K562 (cell line): ENCODE data around the gene KIR2DL3. TPM values are rescaled to one million over a fixed set of nuclear protein-coding genes. Genes with fewer than 3 reads are reported as not detected.
"Not testable (repeated sequence)": the region's sequence is repeated elsewhere in the genome, so short reads cannot be mapped to it uniquely, and the experiment has no call there.

Experiments used
- ATAC-seq: fragments of 200-7000 bp; cut with Tn5 transposase; 3 replicates; pipeline ENCODE4 v1.9.1; 2020; ENCODE audit warnings: moderate library complexity
- BruUV-seq: library from RNA; stranded (reverse); fragments of 400-500 nt; replicated peaks from 2 replicates; lab custom pipeline; 2021; lab: Mats Ljungman, UMichigan
- CTCF ChIA-PET: fragments of 300-600 bp; formaldehyde crosslinking; extraction: SDS; loops from one replicate; lab custom pipeline; 2021; ENCODE audit warnings: low intra/inter-chr PET ratio; lab: Yijun Ruan, JAX
- POLR2A ChIA-PET: fragments of 300-600, 350-650 bp; sonication (Branson Sonifier 250); formaldehyde crosslinking; extraction: SDS; loops from one replicate; lab custom pipeline; 2021; ENCODE audit warnings: antibody characterized with exemption, inconsistent platforms; lab: Yijun Ruan, JAX
- DNase-seq, 4 experiments: peaks; one replicate each; pipeline versions ENCODE4 v3.0.0 to v3.0.0-alpha.2; 2011 to 2018; ENCODE audit warnings: low spot score in 3 of 4, mixed read lengths in 3 of 4; ENCODE audit errors: extremely low read depth in 1 of 4
- FAIRE-seq: peaks from 2 replicates; lab custom pipeline; 2011; peaks lifted over from hg19 to GRCh38; lab: Jason Lieb, UNC
- H2AFZ ChIP-seq: 2 replicates; pipeline ENCODE4 v1.6.0; 2011; ENCODE audit warnings: low read depth, low read length, control low read depth, inconsistent platforms
- H3K27ac ChIP-seq: fragments of 200-600 bp; 3 replicates; pipeline ENCODE4 v1.8.0; 2011; ENCODE audit warnings: low read depth, mild to moderate bottlenecking, control low read depth, inconsistent platforms, low read length, moderate library complexity, mixed read lengths; ENCODE audit errors: extremely low read depth
- H3K27me3 ChIP-seq, 2 experiments: fragments of 300-600 bp in 1 of 2; 2 replicates in 1 of 2; 3 replicates in 1 of 2; pipeline versions ENCODE4 v1.6.0 to v1.8.0; 2011; ENCODE audit warnings: inconsistent platforms in 2 of 2, low read length in 2 of 2, mild to moderate bottlenecking in 1 of 2, mixed read lengths in 1 of 2, moderate library complexity in 1 of 2; ENCODE audit not compliant: control insufficient read depth in 2 of 2, insufficient read depth in 2 of 2
- H3K36me3 ChIP-seq: fragments of 300-600 bp; 3 replicates; pipeline ENCODE4 v1.8.0; 2011; ENCODE audit warnings: mild to moderate bottlenecking, low read length, inconsistent platforms; ENCODE audit not compliant: control insufficient read depth, insufficient read depth
- H3K4me1 ChIP-seq, 2 experiments: fragments of 200-600 bp in 1 of 2; replicated peaks in 1 of 2; 2 replicates in 1 of 2; 3 replicates in 1 of 2; pipeline versions ENCODE4 v1.5.1 to v1.8.0; 2011; ENCODE audit warnings: inconsistent platforms in 2 of 2, low read length in 2 of 2, mild to moderate bottlenecking in 1 of 2, mixed read lengths in 1 of 2, moderate library complexity in 1 of 2; ENCODE audit not compliant: control insufficient read depth in 2 of 2, insufficient read depth in 2 of 2
- H3K4me2 ChIP-seq: 2 replicates; pipeline ENCODE4 v1.6.1; 2011; ENCODE audit warnings: low read length, control low read depth, inconsistent platforms, mixed read lengths; ENCODE audit not compliant: insufficient read depth
- H3K4me3 ChIP-seq: fragments of 200-600 bp; sonication (generic), shearing (Covaris generic); 2 replicates; pipeline ENCODE4 v1.5.1; 2016; ENCODE audit warnings: control low read depth, inconsistent platforms
- H3K79me2 ChIP-seq: fragments of 200-600 bp; 3 replicates; pipeline ENCODE4 v1.8.0; 2011; ENCODE audit warnings: low read length, inconsistent platforms; ENCODE audit not compliant: control insufficient read depth, insufficient read depth
- H3K9ac ChIP-seq, 2 experiments: 2 replicates each; pipeline versions ENCODE4 v1.6.0 to v1.6.1; 2011; ENCODE audit warnings: low read depth in 2 of 2, low read length in 2 of 2, control low read depth in 1 of 2, inconsistent platforms in 1 of 2, mild to moderate bottlenecking in 1 of 2, mixed read lengths in 1 of 2; ENCODE audit not compliant: insufficient read depth in 1 of 2
- H3K9me1 ChIP-seq: one replicate; pipeline ENCODE4 v1.6.0; 2011; ENCODE audit warnings: inconsistent platforms, mild to moderate bottlenecking, low read length, moderate library complexity; ENCODE audit not compliant: control insufficient read depth, insufficient read depth
- H3K9me3 ChIP-seq: replicated peaks from 2 replicates; pipeline ENCODE4 v1.5.1; 2011; ENCODE audit warnings: low read depth, low read length, inconsistent platforms; ENCODE audit not compliant: control insufficient read depth, insufficient read depth
- H4K20me1 ChIP-seq: replicated peaks from 2 replicates; pipeline ENCODE4 v1.6.1; 2011; ENCODE audit warnings: low read length, inconsistent platforms, mixed read lengths; ENCODE audit not compliant: control insufficient read depth, insufficient read depth
- WGBS: fragments of 100-300 bp; shearing (Covaris generic); methylation state at CpG from one replicate; pipeline ENCODE4 v1.1.6; 2016; ENCODE audit warnings: low coverage, mixed read lengths; ENCODE audit not compliant: insufficient coverage; ENCODE audit errors: missing lambda C conversion rate; 5-methylcytosine and 5-hydroxymethylcytosine counted together
- in situ Hi-C: fragments of 300-500 bp; cut with MboI; formaldehyde crosslinking; loops from 4 replicates; pipeline ENCODE4 v1.15.0; 2018; ENCODE audit warnings: inconsistent platforms, mixed read lengths
- intact Hi-C: fragments of 100-400 bp; cut with micrococcal nuclease; formaldehyde crosslinking; loops from 2 replicates; pipeline ENCODE4 v1.14.2; 2022
- polyA plus RNA-seq, 8 experiments: library from polyadenylated mRNA; depleted of rRNA in 4 of 8; stranded (reverse) in 5 of 8; unstranded in 3 of 8; fragments of >200 nt; fragmentation: Nextera tagmentation in 2 of 8; fragmentation: Illumina TruSeq in 1 of 8; extraction: Ambion mirVana in 2 of 8; extraction: Trizol in 1 of 8; gene quantifications; 2 replicates each; pipeline versions ENCODE4 v1.2.1 to v1.2.3, GENCODE V29; 2011 to 2014; ENCODE audit warnings: inconsistent platforms in 1 of 8, missing spikeins in 1 of 8
- total RNA-seq, 7 experiments: library from RNA; depleted of rRNA in 6 of 7; stranded (reverse); fragments of >200 nt in 6 of 7; fragmentation: Illumina TruSeq in 2 of 7; extraction: Trizol in 2 of 7; gene quantifications; 2 replicates each; pipeline versions ENCODE4 v1.2.1 to v1.2.3, GENCODE V29; 2011 to 2021; ENCODE audit warnings: low replicate concordance in 1 of 7

KIR2DL3 gene
- total and polyA plus RNA-seq, 9 of the 15 experiments (the other 6 are each of a cell fraction or from before 2014, with no cell fraction given) = not detected

GRCh38 chr19:54775830-54776229, 37.5 kb downstream of the KIR2DL3 start:
- POLR2A ChIA-PET = interaction anchor here (0.6 to 0.8 kb wide), 2 partner anchors 15 to 73 kb away, joined by 3 read pairs; no protein-coding TSS in a partner anchor
- H3K27me3 ChIP-seq, H3K9ac ChIP-seq, H3K27ac ChIP-seq, FAIRE-seq, H3K4me3 ChIP-seq, BruUV-seq, H3K4me1 ChIP-seq, H4K20me1 ChIP-seq, H3K9me3 ChIP-seq, DNase-seq, intact Hi-C loops, CTCF ChIA-PET, ATAC-seq, in situ Hi-C loops, H3K4me2 ChIP-seq, H3K79me2 ChIP-seq, H2AFZ ChIP-seq, H3K36me3 ChIP-seq, H3K9me1 ChIP-seq: not testable (repeated sequence)
- WGBS = 2% methylated on average over 8 of the region's 8 CpGs

- H3K27me3 ChIP-seq, H3K79me2 ChIP-seq, H3K36me3 ChIP-seq, H3K4me2 ChIP-seq, H3K4me1 ChIP-seq, H3K9me3 ChIP-seq, in situ Hi-C loops, FAIRE-seq, H3K27ac ChIP-seq, intact Hi-C loops, H3K4me3 ChIP-seq, CTCF ChIA-PET, ATAC-seq, DNase-seq, H4K20me1 ChIP-seq, H3K9ac ChIP-seq, BruUV-seq, H2AFZ ChIP-seq, H3K9me1 ChIP-seq, POLR2A ChIA-PET: not testable (repeated sequence)
- 2% methylated on average over 3 of the region's 4 CpGs for WGBS
These were observed 39.5 kb downstream of the KIR2DL3 start for GRCh38 chr19:54777851-54778250.

GRCh38 chr19:54778896-54779295, 40.6 kb downstream of the KIR2DL3 start:
- H3K36me3 ChIP-seq, H3K4me1 ChIP-seq, CTCF ChIA-PET, H3K9me1 ChIP-seq, ATAC-seq, H3K79me2 ChIP-seq, in situ Hi-C loops, BruUV-seq, H3K9ac ChIP-seq, H3K4me2 ChIP-seq, H3K27me3 ChIP-seq, H4K20me1 ChIP-seq, H3K27ac ChIP-seq, H2AFZ ChIP-seq, POLR2A ChIA-PET, H3K9me3 ChIP-seq, FAIRE-seq, H3K4me3 ChIP-seq, intact Hi-C loops, DNase-seq: not testable (repeated sequence)
- whole genome bisulfite sequencing = 6% methylated on average over 6 of the region's 7 CpGs

GRCh38 chr19:54782916-54783315, 44.6 kb downstream of the KIR2DL3 start:
- FAIRE-seq, H3K36me3 ChIP-seq, intact Hi-C loops, H3K27ac ChIP-seq, CTCF ChIA-PET, H3K4me2 ChIP-seq, H3K9ac ChIP-seq, H3K9me3 ChIP-seq, H4K20me1 ChIP-seq, H3K4me1 ChIP-seq, POLR2A ChIA-PET, H3K79me2 ChIP-seq, DNase-seq, BruUV-seq, ATAC-seq, H2AFZ ChIP-seq, H3K4me3 ChIP-seq, in situ Hi-C loops, H3K9me1 ChIP-seq: not testable (repeated sequence)
- 0% methylated on average over 2 of the region's 4 CpGs for WGBS
- peaks cover 3 to 15% of the 10 kb centered on the region in 2 experiments; a peak in 3 of 5 replicates for H3K27me3 ChIP-seq
